Measurements from ENCODE around the gene PAFAH1B1. TPM values are rescaled to one million over a fixed set of nuclear protein-coding genes. Genes with fewer than 3 reads are reported as not detected.

The PAFAH1B1 gene
- polyA plus RNA-seq, 2 donors, result 36.6 to 40.7 TPM

DNA sequence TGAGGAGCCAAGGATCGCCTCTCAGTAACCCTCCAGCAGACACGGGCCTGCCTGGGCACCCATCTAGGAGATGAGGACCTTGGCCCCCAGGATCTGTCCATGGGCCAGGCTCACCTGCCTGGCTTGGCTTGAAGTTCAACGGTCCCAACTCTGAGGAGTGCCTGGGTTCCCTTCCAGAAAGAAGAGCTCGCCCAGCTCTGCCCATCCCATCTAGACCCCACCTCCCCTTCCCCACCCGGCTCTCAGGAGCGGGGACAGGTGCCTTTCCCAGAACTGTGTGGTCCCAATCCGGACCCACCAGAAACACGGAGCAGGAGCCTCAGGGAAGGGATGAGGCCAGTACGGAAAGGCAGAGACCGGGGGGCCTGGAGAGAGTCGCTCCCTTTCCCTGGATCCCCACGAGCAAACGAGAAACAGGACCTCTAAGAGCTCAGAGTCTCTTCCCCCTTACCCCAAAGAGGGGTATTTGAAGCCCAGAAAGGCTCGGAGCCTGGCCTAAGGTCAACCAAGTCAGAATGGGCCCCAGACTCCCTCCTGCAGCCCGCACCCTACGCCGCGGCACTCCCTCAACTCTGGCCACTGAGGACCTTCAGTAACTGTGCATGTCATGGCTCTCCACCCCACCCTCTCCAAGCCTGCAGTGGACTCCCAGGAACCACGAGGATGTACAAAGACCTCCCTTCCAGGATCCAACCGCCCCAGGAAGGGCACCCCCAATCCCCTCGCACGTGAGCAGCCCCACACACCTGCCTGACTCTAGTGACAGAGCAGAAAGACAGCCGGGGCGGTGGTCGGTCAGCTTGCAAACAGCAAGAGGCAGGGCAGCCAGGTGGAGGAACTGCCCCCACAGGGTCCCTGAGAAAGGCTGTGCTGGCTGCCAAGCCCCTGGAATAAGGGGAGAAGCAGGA is 112.7 kb downstream of the PAFAH1B1 start:
- Histone ChIP-seq H3K36me3 (ENCODE audit: control insufficient read depth in 2 of 2, insufficient read depth in 2 of 2, low read length in 1 of 2) (peaks cover 3 to 36% of the 10 kb centered on the region in 2 donors), H3K27me3 (ENCODE audit: control insufficient read depth in 1 of 2, insufficient read depth in 2 of 2, low read length in 2 of 2) (no peaks in the 10 kb centered on the region)

DNA sequence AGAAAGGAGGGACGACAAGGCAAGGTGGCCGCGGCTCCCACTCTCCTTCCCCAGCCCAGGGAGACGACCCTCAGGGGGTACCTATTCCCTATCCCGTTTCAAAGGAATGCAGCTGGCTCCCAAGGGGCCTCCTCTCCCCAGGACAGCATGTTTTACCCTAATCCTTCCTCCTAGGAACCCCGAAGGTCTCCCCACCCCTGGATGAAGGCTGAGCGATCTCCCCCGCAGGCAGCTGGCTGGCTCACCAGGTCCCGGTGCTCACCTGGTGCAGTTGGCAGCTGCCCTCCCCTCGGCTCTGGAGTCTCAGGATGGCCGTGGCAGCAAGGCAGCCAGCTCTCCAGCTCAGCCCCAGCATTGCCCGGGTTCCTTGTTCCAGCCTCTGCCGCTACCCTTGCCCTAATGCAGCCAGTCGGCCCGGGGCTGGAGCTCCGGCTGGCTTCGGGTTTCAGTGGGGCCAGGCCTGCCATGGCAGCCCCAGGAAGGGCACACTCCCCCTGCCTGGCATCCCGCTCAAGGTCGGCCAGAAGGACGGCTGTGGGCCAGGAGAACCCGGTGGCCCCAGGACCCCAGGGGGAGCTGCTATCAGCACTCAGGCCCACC is 113.6 kb downstream of the PAFAH1B1 start:
- no peaks in the 10 kb centered on the region for H3K9me3 ChIP-seq (ENCODE audit: control insufficient read depth in 2 of 2, insufficient read depth in 1 of 2, low read depth in 1 of 2, low read length in 1 of 2)
- no peak overlapping the region for H3K4me3 ChIP-seq (ENCODE audit: low read depth in 1 of 2, low read length in 2 of 2)
- H3K27me3 ChIP-seq (ENCODE audit: control insufficient read depth in 1 of 2, insufficient read depth in 2 of 2, low read length in 2 of 2), result no peaks in the 10 kb centered on the region
- H3K4me1 ChIP-seq (ENCODE audit: control insufficient read depth in 2 of 2, insufficient read depth in 2 of 2, low read length in 1 of 2), result peaks cover 19 to 33% of the 10 kb centered on the region in 2 donors
- peak overlapping the region in 1 of 2 donors; percentile 97 for H3K27ac ChIP-seq (ENCODE audit: low read depth in 2 of 2, low read length in 1 of 2)
- 52 to 57% methylated on average over 20 to 21 of the region's 21 CpGs for WGBS, 2 donors
- H3K36me3 ChIP-seq (ENCODE audit: control insufficient read depth in 2 of 2, insufficient read depth in 2 of 2, low read length in 1 of 2), result peaks cover 0 to 27% of the 10 kb centered on the region in 2 donors

More for the DNA sequence above, 112.7 kb downstream of the PAFAH1B1 start:
- Histone ChIP-seq H3K4me3 (ENCODE audit: low read depth in 1 of 2, low read length in 2 of 2) (no peak overlapping the region), H3K4me1 (ENCODE audit: control insufficient read depth in 2 of 2, insufficient read depth in 2 of 2, low read length in 1 of 2) (peaks cover 19 to 33% of the 10 kb centered on the region in 2 donors), H3K27ac (ENCODE audit: low read depth in 2 of 2, low read length in 1 of 2) (peak overlapping the region in 1 of 2 donors; percentile 23), H3K9me3 (ENCODE audit: control insufficient read depth in 2 of 2, insufficient read depth in 1 of 2, low read depth in 1 of 2, low read length in 1 of 2) (no peaks in the 10 kb centered on the region)
- WGBS, 2 donors, result 87 to 88% methylated on average over 25 of the region's 25 CpGs

DNA sequence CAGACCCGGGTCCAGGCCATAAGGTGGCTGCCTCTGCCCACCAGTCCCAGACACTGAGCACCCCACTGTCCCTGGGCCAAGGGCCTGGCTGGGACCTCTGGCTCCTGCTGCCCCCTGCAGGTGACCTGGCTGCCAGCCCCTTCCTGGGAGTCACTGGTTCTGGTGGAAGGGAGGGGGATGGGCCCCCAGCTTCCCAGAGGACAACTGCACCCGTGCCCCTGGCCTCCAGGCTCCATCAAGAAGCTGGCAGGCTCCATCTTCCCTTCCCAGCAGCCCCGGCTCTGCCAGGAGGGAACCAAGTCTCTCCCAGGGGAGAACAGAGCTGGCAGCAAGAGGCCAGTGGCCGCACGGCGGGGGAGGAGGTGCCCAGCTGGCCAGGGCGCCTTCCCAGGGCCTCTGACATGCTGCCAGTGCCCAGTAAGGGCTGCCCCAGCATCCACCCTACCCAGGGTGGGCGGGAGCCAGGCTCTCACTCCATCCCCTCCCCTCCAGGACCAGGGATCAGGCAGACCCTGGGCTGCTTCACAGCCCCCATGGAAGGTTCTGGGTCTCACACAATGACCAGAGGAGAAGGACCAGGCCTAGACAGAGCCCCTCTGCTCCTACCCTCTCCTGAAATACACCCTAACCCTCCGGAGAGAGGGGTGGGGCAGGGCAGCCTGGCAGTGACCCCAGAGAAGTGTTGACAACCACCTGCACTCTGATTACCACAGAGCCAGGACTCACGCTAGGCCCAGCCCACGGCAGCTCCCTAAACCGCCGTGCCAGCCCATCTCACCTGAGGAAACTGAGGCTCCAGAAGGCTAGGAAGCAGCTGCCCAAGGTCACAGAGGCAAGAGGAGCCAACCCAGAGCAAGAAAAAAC is 114.5 kb downstream of the PAFAH1B1 start:
- peak overlapping the region in 1 of 2 donors; percentile 82 for H3K4me3 ChIP-seq (ENCODE audit: low read depth in 1 of 2, low read length in 2 of 2)
- no peaks in the 10 kb centered on the region for H3K9me3 ChIP-seq (ENCODE audit: control insufficient read depth in 2 of 2, insufficient read depth in 1 of 2, low read depth in 1 of 2, low read length in 1 of 2)
- peaks cover 0 to 21% of the 10 kb centered on the region in 2 donors for H3K36me3 ChIP-seq (ENCODE audit: control insufficient read depth in 2 of 2, insufficient read depth in 2 of 2, low read length in 1 of 2)
- H3K27me3 ChIP-seq (ENCODE audit: control insufficient read depth in 1 of 2, insufficient read depth in 2 of 2, low read length in 2 of 2), result no peaks in the 10 kb centered on the region
- peak overlapping the region; percentile 38 to 97 for H3K27ac ChIP-seq (ENCODE audit: low read depth in 2 of 2, low read length in 1 of 2)
- WGBS, 2 donors, result 46 to 58% methylated on average over 12 to 13 of the region's 13 CpGs
- H3K4me1 ChIP-seq (ENCODE audit: control insufficient read depth in 2 of 2, insufficient read depth in 2 of 2, low read length in 1 of 2), result peaks cover 19 to 35% of the 10 kb centered on the region in 2 donors

DNA sequence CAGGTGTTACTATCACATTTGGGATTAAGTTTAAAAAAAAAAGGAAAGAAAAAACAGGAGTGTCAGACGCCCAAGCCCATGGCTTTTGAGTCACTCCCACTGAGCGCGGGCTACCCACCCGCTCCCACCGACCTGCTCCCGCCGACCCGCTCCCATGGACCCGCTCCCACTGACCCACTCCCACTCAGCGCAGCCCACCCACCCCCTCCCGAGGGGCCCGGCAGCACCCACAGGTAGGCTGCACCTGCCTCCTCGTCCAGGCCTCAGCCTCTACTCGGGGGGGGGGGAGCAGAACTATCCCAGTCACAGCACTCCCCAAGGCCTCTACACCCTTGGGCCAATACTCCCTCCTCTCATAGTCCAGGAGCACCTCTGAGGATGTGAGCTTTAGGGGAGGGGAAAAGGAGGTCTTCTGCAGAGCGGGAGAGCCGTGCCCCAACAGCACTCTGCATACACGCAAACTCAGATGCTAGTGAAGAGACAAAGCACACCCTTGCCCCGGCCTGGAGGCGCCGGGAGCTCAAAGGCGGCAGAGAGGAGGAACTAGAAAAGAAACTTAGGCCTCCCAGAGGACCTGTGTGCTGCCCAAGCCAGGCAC is 115.2 kb downstream of the PAFAH1B1 start:
- Histone ChIP-seq H3K36me3 (ENCODE audit: control insufficient read depth in 2 of 2, insufficient read depth in 2 of 2, low read length in 1 of 2) (peaks cover 0 to 14% of the 10 kb centered on the region in 2 donors), H3K27ac (ENCODE audit: low read depth in 2 of 2, low read length in 1 of 2) (peak overlapping the region; percentile 87 to 97), H3K9me3 (ENCODE audit: control insufficient read depth in 2 of 2, insufficient read depth in 1 of 2, low read depth in 1 of 2, low read length in 1 of 2) (no peaks in the 10 kb centered on the region), H3K27me3 (ENCODE audit: control insufficient read depth in 1 of 2, insufficient read depth in 2 of 2, low read length in 2 of 2) (no peaks in the 10 kb centered on the region), H3K4me3 (ENCODE audit: low read depth in 1 of 2, low read length in 2 of 2) (peak overlapping the region; percentile 25 to 82), H3K4me1 (ENCODE audit: control insufficient read depth in 2 of 2, insufficient read depth in 2 of 2, low read length in 1 of 2) (peaks cover 19 to 35% of the 10 kb centered on the region in 2 donors)
- 49 to 52% methylated on average over 16 to 21 of the region's 21 CpGs for WGBS, 2 donors

DNA sequence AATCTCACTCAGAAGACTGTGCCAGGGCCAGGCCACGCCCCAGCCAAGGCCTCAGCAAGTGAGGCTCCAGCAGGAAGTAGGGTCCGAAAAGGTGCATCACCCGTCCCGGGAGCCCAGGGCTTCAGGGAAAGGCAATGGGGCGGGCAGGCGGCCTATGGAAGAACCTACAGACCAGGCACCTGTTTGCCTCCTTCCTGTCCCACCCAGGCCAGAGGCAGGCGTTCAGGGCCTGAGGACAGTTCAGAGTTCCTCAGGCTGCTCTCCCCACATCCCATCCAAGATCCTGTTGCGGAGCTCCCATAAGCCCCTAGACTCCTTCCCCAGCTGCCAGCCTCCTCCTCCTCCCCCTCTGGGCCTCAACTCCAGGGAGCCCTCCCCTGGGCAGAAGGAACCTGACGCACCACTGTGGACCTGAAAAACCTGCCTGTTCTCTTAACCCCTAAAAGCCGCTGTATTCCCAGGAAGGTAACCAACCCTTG is 115.8 kb downstream of the PAFAH1B1 start:
- Histone ChIP-seq H3K36me3 (ENCODE audit: control insufficient read depth in 2 of 2, insufficient read depth in 2 of 2, low read length in 1 of 2) (peaks cover 0 to 9% of the 10 kb centered on the region in 2 donors), H3K27me3 (ENCODE audit: control insufficient read depth in 1 of 2, insufficient read depth in 2 of 2, low read length in 2 of 2) (no peaks in the 10 kb centered on the region), H3K4me1 (ENCODE audit: control insufficient read depth in 2 of 2, insufficient read depth in 2 of 2, low read length in 1 of 2) (peaks cover 19 to 35% of the 10 kb centered on the region in 2 donors), H3K27ac (ENCODE audit: low read depth in 2 of 2, low read length in 1 of 2) (peak overlapping the region; percentile 87 to 97), H3K4me3 (ENCODE audit: low read depth in 1 of 2, low read length in 2 of 2) (peak overlapping the region; percentile 82 to 87), H3K9me3 (ENCODE audit: control insufficient read depth in 2 of 2, insufficient read depth in 1 of 2, low read depth in 1 of 2, low read length in 1 of 2) (no peaks in the 10 kb centered on the region)
- WGBS, 2 donors, result 30 to 36% methylated on average over 10 of the region's 10 CpGs

GRCh38 chr17:2710071-2710802 is 116.8 kb downstream of the PAFAH1B1 start:
- peaks cover 19 to 35% of the 10 kb centered on the region in 2 donors for H3K4me1 ChIP-seq (ENCODE audit: control insufficient read depth in 2 of 2, insufficient read depth in 2 of 2, low read length in 1 of 2)
- 29 to 30% methylated on average over 16 of the region's 16 CpGs for WGBS, 2 donors

DNA sequence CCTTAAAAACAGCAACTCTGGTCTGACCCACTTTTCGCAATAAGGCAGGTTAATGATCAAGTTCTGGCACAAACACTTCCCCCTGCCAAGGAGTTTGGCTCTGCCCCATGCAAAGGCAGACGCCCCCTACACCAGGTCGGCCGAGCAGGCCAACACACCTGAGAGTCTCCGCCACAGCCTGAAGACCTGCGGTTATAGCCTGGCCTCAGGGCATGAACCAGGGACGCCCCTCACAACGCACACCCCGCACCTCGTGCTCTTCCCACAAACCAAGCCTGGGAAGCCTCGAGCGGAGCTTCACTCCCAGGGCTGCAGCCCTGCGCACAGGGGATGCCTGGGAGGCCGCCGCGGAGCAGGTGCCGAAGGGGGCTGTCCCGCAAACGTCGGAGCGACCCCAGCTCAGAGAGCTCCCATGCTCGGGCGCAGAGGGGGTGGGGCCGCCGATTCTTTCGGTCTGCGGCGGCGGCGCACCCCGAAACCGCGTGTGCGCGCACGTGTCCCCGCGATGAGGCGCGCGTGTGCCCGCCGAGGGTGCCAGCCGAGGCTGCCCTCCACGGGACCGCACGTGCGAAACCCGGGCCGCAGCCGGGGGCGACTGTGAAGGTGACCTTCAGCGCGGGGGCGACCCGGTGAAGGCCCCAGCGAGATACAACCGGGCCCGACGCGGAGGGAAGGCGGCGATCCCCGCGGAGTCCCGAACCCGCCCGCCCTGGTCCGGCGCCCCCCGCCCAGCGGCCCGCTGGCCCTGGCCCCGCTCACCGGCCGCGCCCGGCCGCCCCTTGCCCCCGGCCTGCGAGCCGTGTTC is 117.6 kb downstream of the PAFAH1B1 start:
- H3K9me3 ChIP-seq (ENCODE audit: control insufficient read depth in 2 of 2, insufficient read depth in 1 of 2, low read depth in 1 of 2, low read length in 1 of 2), result no peaks in the 10 kb centered on the region
- H3K27me3 ChIP-seq (ENCODE audit: control insufficient read depth in 1 of 2, insufficient read depth in 2 of 2, low read length in 2 of 2), result no peaks in the 10 kb centered on the region
- peak overlapping the region; percentile 87 to 97 for H3K27ac ChIP-seq (ENCODE audit: low read depth in 2 of 2, low read length in 1 of 2)
- H3K4me3 ChIP-seq (ENCODE audit: low read depth in 1 of 2, low read length in 2 of 2), result peak overlapping the region; percentile 82 to 87
- 1% methylated on average over 50 to 82 of the region's 82 CpGs for WGBS, 2 donors
- peaks cover 19 to 35% of the 10 kb centered on the region in 2 donors for H3K4me1 ChIP-seq (ENCODE audit: control insufficient read depth in 2 of 2, insufficient read depth in 2 of 2, low read length in 1 of 2)
- H3K36me3 ChIP-seq (ENCODE audit: control insufficient read depth in 2 of 2, insufficient read depth in 2 of 2, low read length in 1 of 2), result peaks cover 0 to 3% of the 10 kb centered on the region in 2 donors

More at GRCh38 chr17:2710071-2710802, 116.8 kb downstream of the PAFAH1B1 start:
- H3K27me3 ChIP-seq (ENCODE audit: control insufficient read depth in 1 of 2, insufficient read depth in 2 of 2, low read length in 2 of 2), result no peaks in the 10 kb centered on the region
- H3K27ac ChIP-seq (ENCODE audit: low read depth in 2 of 2, low read length in 1 of 2), result peak overlapping the region; percentile 87 to 97
- H3K9me3 ChIP-seq (ENCODE audit: control insufficient read depth in 2 of 2, insufficient read depth in 1 of 2, low read depth in 1 of 2, low read length in 1 of 2), result no peaks in the 10 kb centered on the region
- peaks cover 0 to 3% of the 10 kb centered on the region in 2 donors for H3K36me3 ChIP-seq (ENCODE audit: control insufficient read depth in 2 of 2, insufficient read depth in 2 of 2, low read length in 1 of 2)
- peak overlapping the region; percentile 82 to 87 for H3K4me3 ChIP-seq (ENCODE audit: low read depth in 1 of 2, low read length in 2 of 2)

Measured in esophagus (tissue), 2 donors.